ENCODE data around the gene YEATS2. TPM values are rescaled to one million over a fixed set of nuclear protein-coding genes. Genes with fewer than 3 reads are reported as not detected.

The YEATS2 gene
- total RNA-seq, 1 donor from 2014 or later, result 68.4 TPM

- Mint-ChIP-seq H3K27ac (no peak overlapping the region), H3K9me3 (ENCODE audit: low read depth) (no peaks in the 10 kb centered on the region), H3K4me1 (ENCODE audit: low read depth) (no peaks in the 10 kb centered on the region), H3K36me3 (ENCODE audit: insufficient read depth) (peaks cover 27% of the 10 kb centered on the region), H3K27me3 (no peaks in the 10 kb centered on the region), H3K4me3 (ENCODE audit: low read depth) (no peak overlapping the region)
- TF ChIP-seq, protein P1, sequence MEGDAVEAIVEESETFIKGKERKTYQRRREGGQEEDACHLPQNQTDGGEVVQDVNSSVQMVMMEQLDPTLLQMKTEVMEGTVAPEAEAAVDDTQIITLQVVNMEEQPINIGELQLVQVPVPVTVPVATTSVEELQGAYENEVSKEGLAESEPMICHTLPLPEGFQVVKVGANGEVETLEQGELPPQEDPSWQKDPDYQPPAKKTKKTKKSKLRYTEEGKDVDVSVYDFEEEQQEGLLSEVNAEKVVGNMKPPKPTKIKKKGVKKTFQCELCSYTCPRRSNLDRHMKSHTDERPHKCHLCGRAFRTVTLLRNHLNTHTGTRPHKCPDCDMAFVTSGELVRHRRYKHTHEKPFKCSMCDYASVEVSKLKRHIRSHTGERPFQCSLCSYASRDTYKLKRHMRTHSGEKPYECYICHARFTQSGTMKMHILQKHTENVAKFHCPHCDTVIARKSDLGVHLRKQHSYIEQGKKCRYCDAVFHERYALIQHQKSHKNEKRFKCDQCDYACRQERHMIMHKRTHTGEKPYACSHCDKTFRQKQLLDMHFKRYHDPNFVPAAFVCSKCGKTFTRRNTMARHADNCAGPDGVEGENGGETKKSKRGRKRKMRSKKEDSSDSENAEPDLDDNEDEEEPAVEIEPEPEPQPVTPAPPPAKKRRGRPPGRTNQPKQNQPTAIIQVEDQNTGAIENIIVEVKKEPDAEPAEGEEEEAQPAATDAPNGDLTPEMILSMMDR (IDR thresholded peaks at IDR 0.05; ENCODE audit: unreplicated experiment), result no peak
- no peak for DNase-seq (ENCODE audit: low spot score, unreplicated experiment)
Measured at GRCh38 chr3:183797996-183798395, 100.4 kb downstream of the YEATS2 start.

DNA sequence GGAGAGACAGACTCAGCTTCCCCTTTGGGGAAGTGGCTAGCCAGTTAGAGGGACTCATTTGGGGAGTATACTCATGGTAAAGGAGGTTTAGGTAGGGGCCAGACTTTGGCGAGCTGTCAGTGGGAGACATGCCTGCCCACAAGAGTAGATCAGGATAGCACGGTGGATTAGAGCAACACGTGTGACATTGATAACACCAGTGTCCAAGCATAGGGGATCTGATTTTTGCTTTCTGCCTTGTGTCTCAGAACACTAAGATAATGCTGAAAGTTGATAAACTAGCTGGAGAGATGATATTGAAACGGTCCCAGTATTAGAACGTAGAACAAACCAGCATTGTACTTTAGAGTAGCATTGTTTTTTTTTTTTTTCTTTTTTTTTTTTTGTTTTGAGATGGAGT is 101.9 kb downstream of the YEATS2 start:
- H3K4me1 Mint-ChIP-seq (ENCODE audit: low read depth), result no peaks in the 10 kb centered on the region
- H3K4me3 Mint-ChIP-seq (ENCODE audit: low read depth), result no peak overlapping the region
- H3K9me3 Mint-ChIP-seq (ENCODE audit: low read depth), result no peaks in the 10 kb centered on the region
- TF ChIP-seq, protein P1 (IDR thresholded peaks at IDR 0.05; ENCODE audit: unreplicated experiment), result no peak
- H3K27ac Mint-ChIP-seq, result peak overlapping the region; percentile 77
- no peaks in the 10 kb centered on the region for H3K27me3 Mint-ChIP-seq
- peaks cover 28% of the 10 kb centered on the region for H3K36me3 Mint-ChIP-seq (ENCODE audit: insufficient read depth)
- no peak for DNase-seq (ENCODE audit: low spot score, unreplicated experiment)

GRCh38 chr3:183800243-183800863 is 102.8 kb downstream of the YEATS2 start:
- H3K27me3 Mint-ChIP-seq, result no peaks in the 10 kb centered on the region
- H3K36me3 Mint-ChIP-seq (ENCODE audit: insufficient read depth), result peaks cover 29% of the 10 kb centered on the region
- TF ChIP-seq, protein P1 (IDR thresholded peaks at IDR 0.05; ENCODE audit: unreplicated experiment), result no peak
- no peaks in the 10 kb centered on the region for H3K9me3 Mint-ChIP-seq (ENCODE audit: low read depth)
- H3K4me1 Mint-ChIP-seq (ENCODE audit: low read depth), result no peaks in the 10 kb centered on the region
- H3K4me3 Mint-ChIP-seq (ENCODE audit: low read depth), result no peak overlapping the region
- H3K27ac Mint-ChIP-seq, result no peak overlapping the region
- no peak for DNase-seq (ENCODE audit: low spot score, unreplicated experiment)

- peaks cover 30% of the 10 kb centered on the region for H3K36me3 Mint-ChIP-seq (ENCODE audit: insufficient read depth)
- H3K27me3 Mint-ChIP-seq, result no peaks in the 10 kb centered on the region
- no peak for DNase-seq (ENCODE audit: low spot score, unreplicated experiment)
- no peak overlapping the region for H3K27ac Mint-ChIP-seq
- H3K4me1 Mint-ChIP-seq (ENCODE audit: low read depth), result no peaks in the 10 kb centered on the region
- TF ChIP-seq, protein P1 (IDR thresholded peaks at IDR 0.05; ENCODE audit: unreplicated experiment), result no peak
- no peaks in the 10 kb centered on the region for H3K9me3 Mint-ChIP-seq (ENCODE audit: low read depth)
- H3K4me3 Mint-ChIP-seq (ENCODE audit: low read depth), result no peak overlapping the region
Measured at GRCh38 chr3:183801601-183802000, 104.0 kb downstream of the YEATS2 start.

GRCh38 chr3:183802989-183803388 is 105.4 kb downstream of the YEATS2 start:
- Mint-ChIP-seq H3K4me1 (ENCODE audit: low read depth) (no peaks in the 10 kb centered on the region), H3K27me3 (no peaks in the 10 kb centered on the region), H3K36me3 (ENCODE audit: insufficient read depth) (peaks cover 35% of the 10 kb centered on the region), H3K27ac (no peak overlapping the region), H3K4me3 (ENCODE audit: low read depth) (no peak overlapping the region), H3K9me3 (ENCODE audit: low read depth) (no peaks in the 10 kb centered on the region)
- no peak for DNase-seq (ENCODE audit: low spot score, unreplicated experiment)
- TF ChIP-seq, protein P1 (IDR thresholded peaks at IDR 0.05; ENCODE audit: unreplicated experiment), result no peak

Data from progenitor cell of endocrine pancreas (in vitro differentiated cells).